ENCODE results near the gene DHRS13. TPM values are rescaled to one million over a fixed set of nuclear protein-coding genes. Genes with fewer than 3 reads are reported as not detected.

The DHRS13 gene
- total and polyA plus RNA-seq, 2 donors (not counting 1 experiment from before 2014, with no cell fraction given), result 2.6 to 7.8 TPM

GRCh38 chr17:28856028-28856574, 46.8 kb downstream of the DHRS13 start:
- no peak overlapping the region for H3K4me3 ChIP-seq (replicated peaks in 1 of 4; ENCODE audit: control extremely low read depth in 1 of 4, insufficient read depth in 1 of 4, low read depth in 3 of 4, low read length in 4 of 4)
- TF ChIP-seq EZH2 (IDR thresholded peaks at IDR 0.05; ENCODE audit: low read length, missing control alignments), result no peak
- H4K20me1 ChIP-seq (ENCODE audit: control insufficient read depth, extremely low read depth, insufficient read depth, low read length), result no peaks in the 10 kb centered on the region
- H2AFZ ChIP-seq (ENCODE audit: low read length), result no peak overlapping the region
- peaks cover 9% of the 10 kb centered on the region for H3K79me2 ChIP-seq (ENCODE audit: control insufficient read depth, insufficient read depth, low read length)
- peaks cover 7% of the 10 kb centered on the region for H3K4me1 ChIP-seq (ENCODE audit: control insufficient read depth, extremely low read depth, insufficient read depth, low read length)
- H3K27ac ChIP-seq (ENCODE audit: insufficient read depth, low read length), result no peak overlapping the region
- no peak for DNase-seq (ENCODE audit: low read depth in 2 of 2)
- H3K36me3 ChIP-seq (ENCODE audit: control insufficient read depth, insufficient read depth, low read length), result peaks cover 9% of the 10 kb centered on the region
- peak overlapping the region; percentile 89 for H3K4me2 ChIP-seq (ENCODE audit: extremely low read depth, insufficient read depth, low read length)
- H3K9ac ChIP-seq (ENCODE audit: insufficient read depth, low read length), result no peak overlapping the region
- H3K9me3 ChIP-seq (ENCODE audit: control insufficient read depth, insufficient read depth, low read depth, low read length), result no peaks in the 10 kb centered on the region
- H3K27me3 ChIP-seq (ENCODE audit: control insufficient read depth, insufficient read depth, low read length), result no peaks in the 10 kb centered on the region

GRCh38 chr17:28855336-28855679, 47.6 kb downstream of the DHRS13 start:
- Histone ChIP-seq H4K20me1 (ENCODE audit: control insufficient read depth, extremely low read depth, insufficient read depth, low read length) (no peaks in the 10 kb centered on the region), H3K9ac (ENCODE audit: insufficient read depth, low read length) (peak overlapping the region; percentile 86), H3K4me1 (ENCODE audit: control insufficient read depth, extremely low read depth, insufficient read depth, low read length) (peaks cover 7% of the 10 kb centered on the region), H2AFZ (ENCODE audit: low read length) (peak overlapping the region; percentile 100), H3K36me3 (ENCODE audit: control insufficient read depth, insufficient read depth, low read length) (peaks cover 9% of the 10 kb centered on the region), H3K4me3 (replicated peaks in 1 of 4; ENCODE audit: control extremely low read depth in 1 of 4, insufficient read depth in 1 of 4, low read depth in 3 of 4, low read length in 4 of 4) (peak overlapping the region; percentile 87 to 99 (median 96)), H3K4me2 (ENCODE audit: extremely low read depth, insufficient read depth, low read length) (peak overlapping the region; percentile 89), H3K79me2 (ENCODE audit: control insufficient read depth, insufficient read depth, low read length) (peaks cover 9% of the 10 kb centered on the region), H3K9me3 (ENCODE audit: control insufficient read depth, insufficient read depth, low read depth, low read length) (no peaks in the 10 kb centered on the region), H3K27ac (ENCODE audit: insufficient read depth, low read length) (peak overlapping the region; percentile 84), H3K27me3 (ENCODE audit: control insufficient read depth, insufficient read depth, low read length) (no peaks in the 10 kb centered on the region)
- DNase-seq (ENCODE audit: low read depth in 2 of 2), result no peak
- TF ChIP-seq EZH2 (IDR thresholded peaks at IDR 0.05; ENCODE audit: low read length, missing control alignments), result no peak
- TF ChIP-seq, protein P1, sequence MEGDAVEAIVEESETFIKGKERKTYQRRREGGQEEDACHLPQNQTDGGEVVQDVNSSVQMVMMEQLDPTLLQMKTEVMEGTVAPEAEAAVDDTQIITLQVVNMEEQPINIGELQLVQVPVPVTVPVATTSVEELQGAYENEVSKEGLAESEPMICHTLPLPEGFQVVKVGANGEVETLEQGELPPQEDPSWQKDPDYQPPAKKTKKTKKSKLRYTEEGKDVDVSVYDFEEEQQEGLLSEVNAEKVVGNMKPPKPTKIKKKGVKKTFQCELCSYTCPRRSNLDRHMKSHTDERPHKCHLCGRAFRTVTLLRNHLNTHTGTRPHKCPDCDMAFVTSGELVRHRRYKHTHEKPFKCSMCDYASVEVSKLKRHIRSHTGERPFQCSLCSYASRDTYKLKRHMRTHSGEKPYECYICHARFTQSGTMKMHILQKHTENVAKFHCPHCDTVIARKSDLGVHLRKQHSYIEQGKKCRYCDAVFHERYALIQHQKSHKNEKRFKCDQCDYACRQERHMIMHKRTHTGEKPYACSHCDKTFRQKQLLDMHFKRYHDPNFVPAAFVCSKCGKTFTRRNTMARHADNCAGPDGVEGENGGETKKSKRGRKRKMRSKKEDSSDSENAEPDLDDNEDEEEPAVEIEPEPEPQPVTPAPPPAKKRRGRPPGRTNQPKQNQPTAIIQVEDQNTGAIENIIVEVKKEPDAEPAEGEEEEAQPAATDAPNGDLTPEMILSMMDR (conservative IDR thresholded peaks at IDR 0.05 in 1 of 2, IDR thresholded peaks at IDR 0.05 in 1 of 2; ENCODE audit: low read depth in 1 of 2, low read length in 2 of 2), result no peak

GRCh38 chr17:28854457-28855335, 48.2 kb downstream of the DHRS13 start, which contains the start of gene ERAL1:
TSS of gene ERAL1 (plus strand) at chr17:28855016. CDS start at chr17:28855035, 19 bp downstream.
- Histone ChIP-seq H3K4me3 (replicated peaks in 1 of 4; ENCODE audit: control extremely low read depth in 1 of 4, insufficient read depth in 1 of 4, low read depth in 3 of 4, low read length in 4 of 4) (peak within 1 kb of the TSS; percentile 87 to 99 (median 96)), H4K20me1 (ENCODE audit: control insufficient read depth, extremely low read depth, insufficient read depth, low read length) (no peaks in the 10 kb centered on the region), H2AFZ (ENCODE audit: low read length) (peak within 1 kb of the TSS; percentile 100), H3K9me3 (ENCODE audit: control insufficient read depth, insufficient read depth, low read depth, low read length) (no peaks in the 10 kb centered on the region), H3K79me2 (ENCODE audit: control insufficient read depth, insufficient read depth, low read length) (peaks cover 9% of the 10 kb centered on the region), H3K27ac (ENCODE audit: insufficient read depth, low read length) (peak within 1 kb of the TSS; percentile 84), H3K4me1 (ENCODE audit: control insufficient read depth, extremely low read depth, insufficient read depth, low read length) (peaks cover 7% of the 10 kb centered on the region), H3K27me3 (ENCODE audit: control insufficient read depth, insufficient read depth, low read length) (no peaks in the 10 kb centered on the region), H3K4me2 (ENCODE audit: extremely low read depth, insufficient read depth, low read length) (peak within 1 kb of the TSS; percentile 89), H3K36me3 (ENCODE audit: control insufficient read depth, insufficient read depth, low read length) (peaks cover 9% of the 10 kb centered on the region), H3K9ac (ENCODE audit: insufficient read depth, low read length) (peak within 1 kb of the TSS; percentile 86)
- TF ChIP-seq, protein P1 (conservative IDR thresholded peaks at IDR 0.05 in 1 of 2, IDR thresholded peaks at IDR 0.05 in 1 of 2; ENCODE audit: low read depth in 1 of 2, low read length in 2 of 2), result peak in 1 of 2 donors; percentile 1
- TF ChIP-seq EZH2 (IDR thresholded peaks at IDR 0.05; ENCODE audit: low read length, missing control alignments), result no peak
- peak; percentile 86 to 88 for DNase-seq (ENCODE audit: low read depth in 2 of 2)

All from fibroblast of lung (primary cell).